Ovary (tissue), 9 donors: Measurements from ENCODE around the gene CACNB3. TPM values are rescaled to one million over a fixed set of nuclear protein-coding genes. Genes with fewer than 3 reads are reported as not detected.
"Not testable (repeated sequence)": the region's sequence is repeated elsewhere in the genome, so short reads cannot be mapped to it uniquely, and the experiment has no call there.

ENCODE experiments used
- DNase-seq, 5 donors: peaks; one replicate each; pipeline ENCODE4 v3.0.0-alpha.2; 2019 to 2020
- H3K27ac ChIP-seq, 2 donors: fragments of 200-600 bp; one replicate each; pipeline versions ENCODE4 v1.5.1 to v1.8.0; 2019 to 2022
- H3K27me3 ChIP-seq: fragments of 200-600 bp; one replicate; pipeline ENCODE4 v1.8.0; 2022
- H3K36me3 ChIP-seq: fragments of 200-600 bp; sonication (generic); one replicate; pipeline ENCODE4 v1.5.1; 2019
- H3K4me1 ChIP-seq: one replicate; pipeline ENCODE4 v1.8.1; 2013; ENCODE audit warnings: mild to moderate bottlenecking, moderate library complexity; ENCODE audit not compliant: insufficient read depth
- H3K4me3 ChIP-seq: fragments of 200-600 bp; sonication (generic); one replicate; pipeline ENCODE4 v1.5.1; 2017
- H3K9me3 ChIP-seq, 2 donors: fragments of 200-600 bp in 1 of 2; sonication (generic) in 1 of 2; one replicate each; pipeline versions ENCODE4 v1.5.1 to v1.8.1; 2013 to 2019; ENCODE audit warnings: mild to moderate bottlenecking in 1 of 2, moderate library complexity in 1 of 2
- CTCF ChIP-seq, 3 donors: fragments of 450-650 bp in 2 of 3; fragments of 200-600 bp in 1 of 3; IDR thresholded peaks; one replicate each; pipeline versions ENCODE4 v1.5.1 to v1.8.0; 2016 to 2022; ENCODE audit warnings: antibody characterized with exemption in 3 of 3, mild to moderate bottlenecking in 1 of 3
- EP300 ChIP-seq: sonication (generic); formaldehyde crosslinking; IDR thresholded peaks from one replicate; pipeline ENCODE4 v1.6.1; 2017; ENCODE audit warnings: antibody characterized with exemption
- POLR2A ChIP-seq: fragments of 450-650 bp; IDR thresholded peaks from one replicate; pipeline ENCODE4 v1.6.1; 2017; ENCODE audit warnings: antibody characterized with exemption, mild to moderate bottlenecking, moderate library complexity
- WGBS, 3 donors: extraction: QIAGEN DNeasy Blood & Tissue Kit in 1 of 3; methylation state at CpG; one replicate each; pipeline versions ENCODE4 v1.1.5 to v1.1.7; 2013 to 2017; 5-methylcytosine and 5-hydroxymethylcytosine counted together
- intact Hi-C, 4 donors: fragments of 100-400 bp; cut with DNase I; formaldehyde crosslinking; loops; one replicate each; pipeline versions ENCODE4 v1.11.0 to v1.15.1; 2022 to 2023
- polyA plus RNA-seq, 2 donors: library from polyadenylated mRNA; stranded (reverse); fragments of 200-250 nt in 1 of 2; fragments of 350-450 nt in 1 of 2; fragmentation: Illumina TruSeq in 1 of 2; extraction: RNeasy Lipid Tissue Mini Kit (QIAGEN cat#74804) in 1 of 2; gene quantifications; one replicate each; pipeline ENCODE4 v1.2.3, GENCODE V29; 2013 to 2014
- total RNA-seq, 7 donors: library from RNA; depleted of rRNA in 2 of 7; stranded (reverse); fragments of >200 nt in 2 of 7; fragmentation: NEBNext Ultra II Directional in 3 of 7; extraction: Animal tissue kit (Norgen Biotek cat#: 25700) in 3 of 7; gene quantifications; one replicate each; pipeline versions ENCODE4 v1.1.0 to v1.2.4, GENCODE V29; 2016 to 2023
- donor health status: DM: no; HTN: no; CAD: no; lungs with moderate emphysema.
- donor health status: DM: no; HTN: no; CAD: no.
- donor health status: Bipolar disorder and iron deficiency.
- donor health status: DM: yes; HTN: yes; CAD: no.
- donor health status: DM: no; HTN: no; CAD: no.
- donor health status: DM: yes; HTN: yes; CAD: no.

CACNB3 gene
- total and polyA plus RNA-seq, 9 donors = 24.1 to 162 (median 75.2) TPM

- no peaks in the 10 kb centered on the region for H3K36me3 ChIP-seq
- intact Hi-C loops = loop anchor here in 2 of 4 donors (2.0 to 5.0 kb wide), 4 partner anchors 39 to 145 kb away; partner anchors contain the start of gene DDN (in 1 of the 2)
- 0 to 1% (median 0%) methylated on average over 53 of the region's 53 CpGs for WGBS, 3 donors
Measured at GRCh38 chr12:48851883-48852733, 33.8 kb downstream of the CACNB3 start, which contains the start of gene DDX23. TSS of gene DDX23 (minus strand) at chr12:48852163. CDS start at chr12:48845782, 6,381 bp downstream.

GRCh38 chr12:48852734-48853688 lies 34.7 kb downstream of the CACNB3 start:
- H3K27ac ChIP-seq = peak overlapping the region in 1 of 2 donors; percentile 60
- intact Hi-C loops = loop anchor here in 2 of 4 donors (2.0 to 5.0 kb wide), 4 partner anchors 38 to 144 kb away; partner anchors contain the start of gene DDN (in 1 of the 2)
- H3K4me1 ChIP-seq = peaks cover 5% of the 10 kb centered on the region
- TF ChIP-seq EP300 (no peak), CTCF (IDR thresholded peaks at IDR 0.05) (peak; percentile 71 to 89 (median 83)), POLR2A (no peak)
- H3K36me3 ChIP-seq = no peaks in the 10 kb centered on the region
- H3K27me3 ChIP-seq = no peaks in the 10 kb centered on the region
- no peaks in the 10 kb centered on the region for H3K9me3 ChIP-seq
- DNase-seq = peak; percentile 78 to 94 (median 80)
- H3K4me3 ChIP-seq = peak overlapping the region; percentile 90
- 0 to 1% (median 0%) methylated on average over 11 of the region's 11 CpGs for WGBS, 3 donors

More at GRCh38 chr12:48851883-48852733, 33.8 kb downstream of the CACNB3 start, which contains the start of gene DDX23:
- TF ChIP-seq POLR2A (peak; percentile 66), EP300 (peak; percentile 94), CTCF (IDR thresholded peaks at IDR 0.05) (no peak)
- peak; percentile 90 to 94 (median 90) for DNase-seq
- Histone ChIP-seq H3K4me1 (peaks cover 5% of the 10 kb centered on the region), H3K9me3 (no peaks in the 10 kb centered on the region), H3K27ac (peak within 1 kb of the TSS; percentile 28 to 73), H3K4me3 (peak within 1 kb of the TSS; percentile 90), H3K27me3 (no peaks in the 10 kb centered on the region)

GRCh38 chr12:48854488-48854887 lies 36.2 kb downstream of the CACNB3 start:
- Histone ChIP-seq H3K4me3 (no peak overlapping the region), H3K4me1 (peaks cover 5% of the 10 kb centered on the region), H3K9me3 (no peaks in the 10 kb centered on the region), H3K36me3 (no peaks in the 10 kb centered on the region), H3K27me3 (no peaks in the 10 kb centered on the region), H3K27ac (no peak overlapping the region)
- 80 to 85% (median 80%) methylated on average over 4 of the region's 4 CpGs for WGBS, 3 donors
- no peak for TF ChIP-seq POLR2A
- TF ChIP-seq CTCF (IDR thresholded peaks at IDR 0.05) = no peak
- TF ChIP-seq EP300 = no peak
- DNase-seq = no peak
- intact Hi-C loops = loop anchor here in 2 of 4 donors (5.0 kb wide), 3 partner anchors 83 to 143 kb away; partner anchors contain the start of gene DDN (in 1 of the 2)

GRCh38 chr12:48854932-48855331 lies 36.6 kb downstream of the CACNB3 start:
- not testable (repeated sequence) for H3K4me1 ChIP-seq, H3K27ac ChIP-seq, H3K9me3 ChIP-seq, H3K27me3 ChIP-seq, H3K36me3 ChIP-seq, DNase-seq, H3K4me3 ChIP-seq
- intact Hi-C loops = loop anchor here in 3 of 4 donors (5.0 kb wide), 4 partner anchors 37 to 142 kb away; partner anchors contain the start of gene DDN (in 1 of the 3)
- WGBS, 3 donors = 78 to 84% (median 79%) methylated on average over 10 of the region's 10 CpGs
